ENCODE results near the gene CISTR.

The CISTR gene

GRCh38 chr12:53737093-53737808, 14.5 kb downstream of the CISTR start:
- H3K36me3 ChIP-seq (ENCODE audit: insufficient read depth, low read length): no peaks in the 10 kb centered on the region
- no peak for TF ChIP-seq EZH2 (IDR thresholded peaks at IDR 0.05; ENCODE audit: borderline replicate concordance, low read length)
- TF ChIP-seq CTCF (IDR thresholded peaks at IDR 0.05; ENCODE audit: low read length): no peak
- peaks cover 15% of the 10 kb centered on the region for H3K4me1 ChIP-seq (ENCODE audit: insufficient read depth, low read length, severe bottlenecking)
- H3K4me3 ChIP-seq (ENCODE audit: low read depth, low read length, poor library complexity, severe bottlenecking): no peak overlapping the region
- H3K9me2 ChIP-seq (ENCODE audit: low read depth, low read length): no peaks in the 10 kb centered on the region
- H3K27ac ChIP-seq (ENCODE audit: low read depth, low read length, poor library complexity, severe bottlenecking): no peak overlapping the region
- H4K20me1 ChIP-seq (ENCODE audit: insufficient read depth, low read length): no peaks in the 10 kb centered on the region
- no peaks in the 10 kb centered on the region for H3K79me2 ChIP-seq (ENCODE audit: insufficient read depth, low read length)
- no peaks in the 10 kb centered on the region for H3K27me3 ChIP-seq (ENCODE audit: insufficient read depth, low read length)
- H3K4me2 ChIP-seq (ENCODE audit: low read length): no peak overlapping the region
- no peaks in the 10 kb centered on the region for H3F3A ChIP-seq (ENCODE audit: insufficient read depth, low read length)
- H2AFZ ChIP-seq (ENCODE audit: low read length): no peak overlapping the region
- no peak overlapping the region for H3K9ac ChIP-seq (ENCODE audit: low read length)
- no peaks in the 10 kb centered on the region for H3K9me3 ChIP-seq (ENCODE audit: low read length)

GRCh38 chr12:53736592-53736991, 15.2 kb downstream of the CISTR start:
- no peaks in the 10 kb centered on the region for H3K36me3 ChIP-seq (ENCODE audit: insufficient read depth, low read length)
- H3F3A ChIP-seq (ENCODE audit: insufficient read depth, low read length): no peaks in the 10 kb centered on the region
- no peak overlapping the region for H3K4me3 ChIP-seq (ENCODE audit: low read depth, low read length, poor library complexity, severe bottlenecking)
- no peak overlapping the region for H3K27ac ChIP-seq (ENCODE audit: low read depth, low read length, poor library complexity, severe bottlenecking)
- H3K4me2 ChIP-seq (ENCODE audit: low read length): no peak overlapping the region
- no peaks in the 10 kb centered on the region for H4K20me1 ChIP-seq (ENCODE audit: insufficient read depth, low read length)
- no peak for TF ChIP-seq EZH2 (IDR thresholded peaks at IDR 0.05; ENCODE audit: borderline replicate concordance, low read length)
- no peak for TF ChIP-seq CTCF (IDR thresholded peaks at IDR 0.05; ENCODE audit: low read length)
- no peaks in the 10 kb centered on the region for H3K9me2 ChIP-seq (ENCODE audit: low read depth, low read length)
- H3K27me3 ChIP-seq (ENCODE audit: insufficient read depth, low read length): no peaks in the 10 kb centered on the region
- H2AFZ ChIP-seq (ENCODE audit: low read length): no peak overlapping the region
- no peaks in the 10 kb centered on the region for H3K79me2 ChIP-seq (ENCODE audit: insufficient read depth, low read length)
- H3K9ac ChIP-seq (ENCODE audit: low read length): no peak overlapping the region
- H3K4me1 ChIP-seq (ENCODE audit: insufficient read depth, low read length, severe bottlenecking): peaks cover 15% of the 10 kb centered on the region
- H3K9me3 ChIP-seq (ENCODE audit: low read length): no peaks in the 10 kb centered on the region

GRCh38 chr12:53735556-53735955, 16.2 kb downstream of the CISTR start:
- peaks cover 15% of the 10 kb centered on the region for H3K4me1 ChIP-seq (ENCODE audit: insufficient read depth, low read length, severe bottlenecking)
- H3K27ac ChIP-seq (ENCODE audit: low read depth, low read length, poor library complexity, severe bottlenecking): no peak overlapping the region
- no peaks in the 10 kb centered on the region for H3K9me3 ChIP-seq (ENCODE audit: low read length)
- no peaks in the 10 kb centered on the region for H3K79me2 ChIP-seq (ENCODE audit: insufficient read depth, low read length)
- no peak overlapping the region for H2AFZ ChIP-seq (ENCODE audit: low read length)
- no peaks in the 10 kb centered on the region for H3K9me2 ChIP-seq (ENCODE audit: low read depth, low read length)
- H3K4me2 ChIP-seq (ENCODE audit: low read length): no peak overlapping the region
- no peaks in the 10 kb centered on the region for H4K20me1 ChIP-seq (ENCODE audit: insufficient read depth, low read length)
- H3K4me3 ChIP-seq (ENCODE audit: low read depth, low read length, poor library complexity, severe bottlenecking): no peak overlapping the region
- H3F3A ChIP-seq (ENCODE audit: insufficient read depth, low read length): no peaks in the 10 kb centered on the region
- H3K27me3 ChIP-seq (ENCODE audit: insufficient read depth, low read length): no peaks in the 10 kb centered on the region
- no peaks in the 10 kb centered on the region for H3K36me3 ChIP-seq (ENCODE audit: insufficient read depth, low read length)
- no peak overlapping the region for H3K9ac ChIP-seq (ENCODE audit: low read length)
- TF ChIP-seq CTCF (IDR thresholded peaks at IDR 0.05; ENCODE audit: low read length) (no peak), EZH2 (IDR thresholded peaks at IDR 0.05; ENCODE audit: borderline replicate concordance, low read length) (no peak)
